Activated CD4-positive, alpha-beta T cell treated with anti-CD3 and anti-CD28 coated beads, Interleukin-2, amount 50 U/mL, for 4 hours (primary cell): ENCODE measurements around the gene SLC16A5.
A peak's percentile ranks its signal among the peaks of the same experiment; 100 is the strongest.
"Not testable (repeated sequence)": the region's sequence is repeated elsewhere in the genome, so short reads cannot be mapped to it uniquely, and the experiment has no call there.

Source experiments
- DNase-seq, 2 experiments: peaks; one replicate each; pipeline ENCODE4 v3.0.0-alpha.2; 2020

The SLC16A5 gene

GRCh38 chr17:75113798-75114551 lies 26.2 kb downstream of the SLC16A5 start:
- DNase-seq, result peak; percentile 87 to 89

- no peak for DNase-seq
Measured at GRCh38 chr17:75114552-75115314, 27.0 kb downstream of the SLC16A5 start.

- DNase-seq, result no peak
Measured at GRCh38 chr17:75115555-75115954, 27.8 kb downstream of the SLC16A5 start.

GRCh38 chr17:75116737-75117136 lies 29.0 kb downstream of the SLC16A5 start:
- DNase-seq, result no peak

- DNase-seq, result no peak
Measured at GRCh38 chr17:75118307-75118706, 30.6 kb downstream of the SLC16A5 start.

- peak; percentile 71 for DNase-seq
Measured at GRCh38 chr17:75124041-75124818, 36.5 kb downstream of the SLC16A5 start.

- DNase-seq, result no peak
Measured at GRCh38 chr17:75124819-75125162, 37.0 kb downstream of the SLC16A5 start.

- DNase-seq, result no peak
Measured at GRCh38 chr17:75125984-75126383, 38.2 kb downstream of the SLC16A5 start.

- no peak for DNase-seq
Measured at GRCh38 chr17:75126954-75127353, 39.2 kb downstream of the SLC16A5 start.

- DNase-seq, result not testable (repeated sequence)
Measured at GRCh38 chr17:75127936-75128335, 40.2 kb downstream of the SLC16A5 start.

GRCh38 chr17:75128694-75129505 lies 41.1 kb downstream of the SLC16A5 start:
- no peak for DNase-seq

- DNase-seq, result no peak
Measured at GRCh38 chr17:75129576-75129975, 41.8 kb downstream of the SLC16A5 start.

GRCh38 chr17:75130059-75130631 lies 42.4 kb downstream of the SLC16A5 start:
- DNase-seq, result no peak

- DNase-seq, result peak; percentile 33 to 37
Measured at GRCh38 chr17:75130632-75131277, 43.0 kb downstream of the SLC16A5 start.

GRCh38 chr17:75131278-75132017 lies 43.7 kb downstream of the SLC16A5 start, which contains the start of gene NT5C:
Gene NT5C, minus strand, starts transcription at chr17:75131742. Its CDS starts 35 bp downstream, at chr17:75131707.
- DNase-seq, result peak; percentile 45 to 46

- DNase-seq, result not testable (repeated sequence)
Measured at GRCh38 chr17:75132018-75133000, 44.6 kb downstream of the SLC16A5 start.

GRCh38 chr17:75133001-75133400 lies 45.2 kb downstream of the SLC16A5 start:
- no peak for DNase-seq

GRCh38 chr17:75133607-75134347 lies 46.0 kb downstream of the SLC16A5 start:
- not testable (repeated sequence) for DNase-seq

- no peak for DNase-seq
Measured at GRCh38 chr17:75135452-75135851, 47.7 kb downstream of the SLC16A5 start.
